Measurements from ENCODE around the gene MOB3A. TPM values are rescaled to one million over a fixed set of nuclear protein-coding genes. Genes with fewer than 3 reads are reported as not detected.

MOB3A gene
- total and polyA plus RNA-seq, 2 of the 13 experiments (the other 11 are each of a cell fraction or from before 2014, with no cell fraction given), result 3.5 to 17.8 TPM

GRCh38 chr19:2045501-2046045 lies 50.6 kb downstream of the MOB3A start:
- FAIRE-seq, result no peak
- Histone ChIP-seq H3K9me3 (ENCODE audit: low read length) (no peaks in the 10 kb centered on the region), H3K4me1 (ENCODE audit: insufficient read depth, low read length) (peaks cover 33% of the 10 kb centered on the region), H4K20me1 (ENCODE audit: insufficient read depth, low read length) (peaks cover 47% of the 10 kb centered on the region), H3K9ac (ENCODE audit: insufficient read depth, low read depth, low read length) (no peak overlapping the region), H3K36me3 (replicated peaks in 1 of 2; ENCODE audit: control insufficient read depth in 1 of 2, insufficient read depth in 2 of 2, low read length in 2 of 2) (peaks cover 20 to 40% of the 10 kb centered on the region in 2 experiments), H3K4me3 (replicated peaks in 1 of 3; ENCODE audit: insufficient read depth in 1 of 3, low read depth in 2 of 3, low read length in 3 of 3) (no peak overlapping the region), H3K79me2 (ENCODE audit: insufficient read depth, low read length) (peaks cover 33% of the 10 kb centered on the region), H3K4me2 (ENCODE audit: low read depth, low read length) (no peak overlapping the region), H3K27ac (ENCODE audit: extremely low read length, insufficient read depth, low read length) (no peak overlapping the region), H2AFZ (ENCODE audit: low read length) (no peak overlapping the region), H3K27me3 (ENCODE audit: control insufficient read depth in 1 of 2, insufficient read depth in 2 of 2, low read length in 2 of 2) (no peaks in the 10 kb centered on the region)
- TF ChIP-seq ZNF788 (CRISPR knock-in tag; IDR thresholded peaks at IDR 0.05; ENCODE audit: borderline replicate concordance), result no peak
- TF ChIP-seq FIP1L1 (IDR thresholded peaks at IDR 0.05; ENCODE audit: borderline replicate concordance, insufficient read depth, low read depth, low read length), result no peak
- no peak for TF ChIP-seq ZNF44 (CRISPR knock-in tag; IDR thresholded peaks at IDR 0.05)
- no peak for TF ChIP-seq SYNCRIP (IDR thresholded peaks at IDR 0.05; ENCODE audit: insufficient read depth, low read depth, low read length)
- BruUV-seq (replicated peaks), result no TSS peak
- in situ Hi-C loops (cut with HindIII; ENCODE audit: extremely low pct_ligation_motif_present, low pct_unique_long_range_greater_than_20kb) (no loop called here), intact Hi-C loops (cut with micrococcal nuclease; ENCODE audit: unreplicated experiment) (no loop called here)
- ChIA-PET CTCF (ENCODE audit: low intra/inter-chr PET ratio, low total read pairs) (no interaction called here), POLR2A (no interaction called here)
- no peak for DNase-seq (ENCODE audit: low spot score)
- no peak for ATAC-seq
- 96% methylated on average over 3 of the region's 14 CpGs for WGBS (ENCODE audit: low lambda C conversion rate)

DNA sequence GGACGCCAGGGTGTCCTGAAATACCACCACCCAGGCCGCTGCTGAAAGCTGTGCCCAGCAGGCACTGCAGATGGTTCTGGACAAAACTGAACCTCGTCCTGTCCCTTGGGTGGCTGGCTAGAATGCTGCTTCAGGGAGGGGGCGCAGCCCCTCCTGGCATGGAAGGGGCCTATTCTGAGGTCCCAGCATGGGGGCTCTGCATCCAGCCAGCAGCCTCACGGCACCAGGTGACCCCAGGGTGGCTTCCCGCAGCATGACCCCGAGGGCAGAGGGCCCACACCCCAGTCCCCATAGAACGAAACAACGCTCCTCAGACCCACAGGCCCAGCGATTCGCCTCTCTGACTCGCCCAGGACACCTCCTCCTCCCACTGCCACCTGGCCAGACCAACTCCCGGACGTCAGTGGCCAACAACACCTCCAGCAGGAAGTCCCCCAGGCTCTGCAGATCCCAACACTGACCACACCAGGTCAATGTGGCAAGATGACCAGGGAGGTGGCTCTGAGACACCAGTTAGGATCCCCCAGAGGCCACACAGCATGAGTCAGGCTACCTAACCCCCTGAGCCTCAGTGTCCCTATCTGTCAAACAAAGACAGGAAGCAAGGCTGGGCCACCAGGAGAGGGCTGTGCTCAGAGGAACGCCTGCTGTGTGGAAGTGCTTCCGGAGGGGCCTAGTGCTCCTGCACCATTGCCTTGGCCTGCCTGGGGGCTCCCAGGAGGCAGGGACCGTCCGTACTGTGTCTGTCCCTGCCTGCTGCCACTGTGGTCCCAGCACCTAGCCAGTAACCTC lies 51.2 kb downstream of the MOB3A start:
- no peak overlapping the region for H3K4me2 ChIP-seq (ENCODE audit: low read depth, low read length)
- in situ Hi-C loops (cut with HindIII; ENCODE audit: extremely low pct_ligation_motif_present, low pct_unique_long_range_greater_than_20kb), result no loop called here
- no peak overlapping the region for H3K27ac ChIP-seq (ENCODE audit: extremely low read length, insufficient read depth, low read length)
- H3K4me3 ChIP-seq (replicated peaks in 1 of 3; ENCODE audit: insufficient read depth in 1 of 3, low read depth in 2 of 3, low read length in 3 of 3), result no peak overlapping the region
- H2AFZ ChIP-seq (ENCODE audit: low read length), result no peak overlapping the region
- ATAC-seq, result no peak
- TF ChIP-seq MED8 (CRISPR knock-in tag; IDR thresholded peaks at IDR 0.05; ENCODE audit: insufficient replicate concordance) (no peak), KAT2B (IDR thresholded peaks at IDR 0.05; ENCODE audit: borderline replicate concordance, low read depth, low read length) (no peak), KLF16 (CRISPR knock-in tag; IDR thresholded peaks at IDR 0.05) (no peak), AGO2 (optimal IDR thresholded peaks at IDR 0.05; ENCODE audit: low read depth, low read length) (peak; percentile 40), POLR2G (IDR thresholded peaks at IDR 0.05; ENCODE audit: low read depth, low read length) (peak; percentile 3; the same call in 1 of the 2 replicates), GRHL1 (CRISPR knock-in tag; conservative IDR thresholded peaks at IDR 0.05) (no peak), SP140L (CRISPR knock-in tag; IDR thresholded peaks at IDR 0.05; ENCODE audit: borderline replicate concordance) (no peak)
- H3K9me3 ChIP-seq (ENCODE audit: low read length), result no peaks in the 10 kb centered on the region
- peaks cover 32% of the 10 kb centered on the region for H3K4me1 ChIP-seq (ENCODE audit: insufficient read depth, low read length)
- no TSS peak for BruUV-seq (replicated peaks)
- peaks cover 21 to 47% of the 10 kb centered on the region in 2 experiments for H3K36me3 ChIP-seq (replicated peaks in 1 of 2; ENCODE audit: control insufficient read depth in 1 of 2, insufficient read depth in 2 of 2, low read length in 2 of 2)
- FAIRE-seq, result no peak
- 98% methylated on average over 9 of the region's 18 CpGs for WGBS (ENCODE audit: low lambda C conversion rate)
- H3K9ac ChIP-seq (ENCODE audit: insufficient read depth, low read depth, low read length), result no peak overlapping the region
- POLR2A ChIA-PET, result no interaction called here
- no peak for DNase-seq (ENCODE audit: low spot score)
- H4K20me1 ChIP-seq (ENCODE audit: insufficient read depth, low read length), result peaks cover 41% of the 10 kb centered on the region
- CTCF ChIA-PET (ENCODE audit: low intra/inter-chr PET ratio, low total read pairs), result no interaction called here
- no peaks in the 10 kb centered on the region for H3K27me3 ChIP-seq (ENCODE audit: control insufficient read depth in 1 of 2, insufficient read depth in 2 of 2, low read length in 2 of 2)
- intact Hi-C loops (cut with micrococcal nuclease; ENCODE audit: unreplicated experiment), result no loop called here
- peaks cover 27% of the 10 kb centered on the region for H3K79me2 ChIP-seq (ENCODE audit: insufficient read depth, low read length)

Data from HepG2 (cell line).